NCI-H2029 (cell line): ENCODE measurements around the gene ST7.

Experiments
- DNase-seq: peaks from one replicate; lab custom pipeline; 2025; lab: John Stamatoyannopoulos, UW

The ST7 gene

GRCh38 chr7:117157241-117158209 lies 204.2 kb downstream of the ST7 start:
- peak; percentile 64 for DNase-seq

GRCh38 chr7:117158941-117159697 lies 205.8 kb downstream of the ST7 start:
- no peak for DNase-seq

- no peak for DNase-seq
These were observed 209.8 kb downstream of the ST7 start for GRCh38 chr7:117163101-117163500.

GRCh38 chr7:117164620-117165019 lies 211.3 kb downstream of the ST7 start:
- no peak for DNase-seq

- DNase-seq, result peak; percentile 8
These were observed 212.4 kb downstream of the ST7 start for GRCh38 chr7:117165656-117166055.

- peak; percentile 23 for DNase-seq
These were observed 216.6 kb downstream of the ST7 start for GRCh38 chr7:117169907-117170306.

- no peak for DNase-seq
These were observed 217.8 kb downstream of the ST7 start for GRCh38 chr7:117171106-117171505.

- no peak for DNase-seq
These were observed 219.0 kb downstream of the ST7 start for GRCh38 chr7:117172283-117172682.

GRCh38 chr7:117173035-117173770 lies 219.9 kb downstream of the ST7 start:
- no peak for DNase-seq

GRCh38 chr7:117176206-117176605 lies 222.9 kb downstream of the ST7 start:
- no peak for DNase-seq

GRCh38 chr7:117178600-117178999 lies 225.3 kb downstream of the ST7 start:
- no peak for DNase-seq

- no peak for DNase-seq
These were observed 226.4 kb downstream of the ST7 start for GRCh38 chr7:117179701-117180100.

- DNase-seq, result no peak
These were observed 230.4 kb downstream of the ST7 start for GRCh38 chr7:117183729-117184128.

- DNase-seq, result no peak
These were observed 231.1 kb downstream of the ST7 start for GRCh38 chr7:117184367-117184766.

GRCh38 chr7:117185124-117185523 lies 231.8 kb downstream of the ST7 start:
- no peak for DNase-seq

GRCh38 chr7:117186218-117187010 lies 233.1 kb downstream of the ST7 start:
- no peak for DNase-seq

GRCh38 chr7:117188376-117188775 lies 235.1 kb downstream of the ST7 start:
- DNase-seq, result no peak

- no peak for DNase-seq
These were observed 235.8 kb downstream of the ST7 start for GRCh38 chr7:117188949-117189592.

GRCh38 chr7:117190104-117190503 lies 236.8 kb downstream of the ST7 start:
- DNase-seq, result no peak

- DNase-seq, result no peak
These were observed 237.6 kb downstream of the ST7 start for GRCh38 chr7:117190746-117191435.
